ENCODE data around the gene SLC1A2.
"Not testable (repeated sequence)": the region's sequence is repeated elsewhere in the genome, so short reads cannot be mapped to it uniquely, and the experiment has no call there.

The SLC1A2 gene

DNA sequence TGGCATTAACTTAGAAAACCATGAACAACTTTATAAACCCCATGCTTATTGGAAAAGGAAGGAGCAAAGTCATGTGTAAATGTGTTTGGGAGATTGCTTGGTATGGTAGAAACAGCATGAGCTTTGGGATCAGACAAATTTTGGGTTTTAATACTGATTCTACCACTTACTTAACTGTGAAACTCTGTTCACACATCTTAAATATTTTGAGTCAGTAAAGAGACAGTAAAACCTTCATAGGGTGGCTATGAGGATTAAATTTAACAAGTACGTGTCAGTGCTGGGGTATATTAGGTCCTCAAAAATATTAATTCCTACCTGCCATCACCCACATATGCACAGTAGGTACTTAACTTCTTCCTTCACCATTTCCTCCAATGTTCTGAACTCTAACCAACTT, 183.9 kb downstream of the SLC1A2 start:
- H3K27ac ChIP-seq = no peak overlapping the region
- H3K4me2 ChIP-seq = no peak overlapping the region

DNA sequence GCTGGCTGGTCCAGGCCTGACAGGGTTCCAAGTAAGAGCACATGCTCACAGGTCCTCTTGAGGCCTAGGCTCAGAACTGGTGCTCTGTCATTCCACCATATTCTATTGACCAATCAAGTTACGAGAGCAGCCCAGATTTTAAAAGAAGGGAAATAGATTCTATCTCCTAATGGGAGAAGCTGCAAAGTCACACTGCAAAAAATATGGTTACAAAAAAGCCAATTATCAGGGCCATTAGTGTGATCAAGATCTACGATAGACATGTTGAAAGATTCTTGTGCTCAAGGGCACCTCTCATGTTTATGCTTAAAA, 184.2 kb downstream of the SLC1A2 start:
- H3K4me2 ChIP-seq = no peak overlapping the region
- no peak for TF ChIP-seq Cebpa-rat (IDR thresholded peaks at IDR 0.05)
- H3K36me3 ChIP-seq = peaks cover 32% of the 10 kb centered on the region
- H3K27me3 ChIP-seq = no peaks in the 10 kb centered on the region
- H3K27ac ChIP-seq = no peak overlapping the region
- no peak overlapping the region for H3K4me3 ChIP-seq
- H3K9me3 ChIP-seq = no peaks in the 10 kb centered on the region; the same call in 1 of the 2 replicates
- peaks cover 12% of the 10 kb centered on the region for H3K4me1 ChIP-seq
- no peak overlapping the region for H3K9ac ChIP-seq
- H4K20me1 ChIP-seq = no peaks in the 10 kb centered on the region

More for the DNA sequence above, 183.9 kb downstream of the SLC1A2 start:
- no peaks in the 10 kb centered on the region for H4K20me1 ChIP-seq
- no peaks in the 10 kb centered on the region for H3K27me3 ChIP-seq
- H3K4me1 ChIP-seq = peaks cover 12% of the 10 kb centered on the region
- TF ChIP-seq Cebpa-rat (IDR thresholded peaks at IDR 0.05) = no peak
- no peaks in the 10 kb centered on the region; the same call in 1 of the 2 replicates for H3K9me3 ChIP-seq
- peaks cover 28% of the 10 kb centered on the region for H3K36me3 ChIP-seq
- H3K4me3 ChIP-seq = no peak overlapping the region
- H3K9ac ChIP-seq = no peak overlapping the region

DNA sequence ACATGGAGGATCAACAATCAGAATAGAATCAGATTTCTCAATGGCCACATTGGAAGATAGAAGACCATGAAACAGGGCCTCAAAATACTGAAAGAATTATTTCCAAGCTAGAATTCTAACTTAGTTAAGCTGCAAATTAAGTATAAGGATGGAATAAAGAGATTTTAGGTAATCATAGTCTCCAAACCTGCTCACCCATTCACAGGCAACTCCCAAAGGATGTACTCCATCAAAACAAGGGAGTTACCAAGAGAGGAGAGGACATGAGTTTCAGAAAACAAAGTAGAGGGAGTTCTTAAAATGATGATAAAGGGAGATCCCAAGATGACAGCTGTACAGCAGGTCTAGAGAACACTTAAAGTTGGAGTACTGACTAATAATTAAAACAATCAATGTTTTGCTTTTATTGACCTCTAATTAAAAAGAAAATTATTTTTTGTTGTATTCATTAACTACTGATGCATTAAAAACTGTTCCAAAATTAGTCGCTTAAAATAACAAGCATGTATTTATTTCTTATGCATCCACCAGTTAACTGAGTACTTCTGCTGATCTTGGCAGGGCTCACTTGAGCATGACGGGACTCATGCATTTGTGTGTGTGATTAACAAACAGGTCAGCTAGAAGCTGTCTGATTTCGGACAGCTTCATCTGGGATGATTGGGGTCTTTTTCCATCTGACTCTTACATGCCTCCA, 184.8 kb downstream of the SLC1A2 start:
- peaks cover 37% of the 10 kb centered on the region for H3K36me3 ChIP-seq
- H3K9ac ChIP-seq = no peak overlapping the region
- peaks cover 12% of the 10 kb centered on the region for H3K4me1 ChIP-seq
- H3K27me3 ChIP-seq = no peaks in the 10 kb centered on the region
- H3K4me3 ChIP-seq = no peak overlapping the region
- no peak overlapping the region for H3K27ac ChIP-seq
- no peak for TF ChIP-seq Cebpa-rat (IDR thresholded peaks at IDR 0.05)
- H4K20me1 ChIP-seq = no peaks in the 10 kb centered on the region
- H3K4me2 ChIP-seq = no peak overlapping the region
- H3K9me3 ChIP-seq = no peaks in the 10 kb centered on the region; the same call in 1 of the 2 replicates

DNA sequence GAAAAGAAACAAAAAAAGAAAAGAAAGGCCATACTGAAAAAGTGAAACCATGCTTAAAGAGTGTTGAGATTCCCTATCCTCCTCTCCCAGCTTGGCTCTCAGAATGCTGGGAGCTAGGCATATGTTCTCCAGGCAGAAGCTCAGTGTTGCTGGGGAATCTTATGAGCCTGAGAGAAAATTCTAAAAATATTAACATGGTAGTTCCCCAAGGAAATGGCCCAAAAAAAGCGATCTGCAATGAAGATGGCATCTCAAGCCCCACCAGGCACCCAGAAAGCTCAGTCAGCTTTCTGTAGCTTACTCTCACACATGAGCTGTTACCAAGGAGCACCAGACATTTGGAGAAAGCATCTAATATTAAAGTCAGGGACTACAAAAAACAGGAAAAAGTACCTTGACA, 185.8 kb downstream of the SLC1A2 start:
- no peak overlapping the region for H3K27ac ChIP-seq
- H4K20me1 ChIP-seq = no peaks in the 10 kb centered on the region
- H3K9ac ChIP-seq = no peak overlapping the region
- peaks cover 48% of the 10 kb centered on the region for H3K36me3 ChIP-seq
- no peak overlapping the region for H3K4me3 ChIP-seq
- no peak for TF ChIP-seq Cebpa-rat (IDR thresholded peaks at IDR 0.05)
- H3K9me3 ChIP-seq = no peaks in the 10 kb centered on the region; the same call in 1 of the 2 replicates
- peaks cover 12% of the 10 kb centered on the region for H3K4me1 ChIP-seq
- H3K27me3 ChIP-seq = no peaks in the 10 kb centered on the region
- H3K4me2 ChIP-seq = no peak overlapping the region

DNA sequence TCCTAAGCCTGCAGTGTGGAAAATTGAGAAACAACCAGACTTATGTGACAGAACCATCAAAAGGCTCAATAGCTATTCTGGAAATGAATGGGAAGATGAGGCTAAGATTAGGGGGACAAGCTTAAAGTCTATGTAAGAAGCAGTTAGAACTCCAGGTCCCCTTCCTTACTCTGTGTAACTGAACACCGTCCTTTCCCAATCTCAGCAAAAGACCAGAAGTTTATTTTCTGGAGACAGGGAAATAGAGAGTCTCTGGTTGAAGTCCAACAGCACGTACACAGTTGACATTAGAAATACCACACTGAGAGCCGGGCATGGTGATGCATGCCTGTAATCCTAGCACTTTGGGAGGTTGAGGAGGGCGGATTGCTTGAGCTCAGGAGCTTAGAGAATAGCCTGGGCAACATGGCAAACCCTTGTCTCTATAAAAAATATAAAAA, 186.4 kb downstream of the SLC1A2 start:
- Histone ChIP-seq H3K9me3 (no peaks in the 10 kb centered on the region; the same call in 1 of the 2 replicates), H3K4me2 (no peak overlapping the region), H3K36me3 (peaks cover 54% of the 10 kb centered on the region), H3K27me3 (no peaks in the 10 kb centered on the region), H3K4me1 (peaks cover 12% of the 10 kb centered on the region), H3K4me3 (no peak overlapping the region), H4K20me1 (no peaks in the 10 kb centered on the region), H3K9ac (no peak overlapping the region), H3K27ac (no peak overlapping the region)
- TF ChIP-seq Cebpa-rat (IDR thresholded peaks at IDR 0.05) = no peak

DNA sequence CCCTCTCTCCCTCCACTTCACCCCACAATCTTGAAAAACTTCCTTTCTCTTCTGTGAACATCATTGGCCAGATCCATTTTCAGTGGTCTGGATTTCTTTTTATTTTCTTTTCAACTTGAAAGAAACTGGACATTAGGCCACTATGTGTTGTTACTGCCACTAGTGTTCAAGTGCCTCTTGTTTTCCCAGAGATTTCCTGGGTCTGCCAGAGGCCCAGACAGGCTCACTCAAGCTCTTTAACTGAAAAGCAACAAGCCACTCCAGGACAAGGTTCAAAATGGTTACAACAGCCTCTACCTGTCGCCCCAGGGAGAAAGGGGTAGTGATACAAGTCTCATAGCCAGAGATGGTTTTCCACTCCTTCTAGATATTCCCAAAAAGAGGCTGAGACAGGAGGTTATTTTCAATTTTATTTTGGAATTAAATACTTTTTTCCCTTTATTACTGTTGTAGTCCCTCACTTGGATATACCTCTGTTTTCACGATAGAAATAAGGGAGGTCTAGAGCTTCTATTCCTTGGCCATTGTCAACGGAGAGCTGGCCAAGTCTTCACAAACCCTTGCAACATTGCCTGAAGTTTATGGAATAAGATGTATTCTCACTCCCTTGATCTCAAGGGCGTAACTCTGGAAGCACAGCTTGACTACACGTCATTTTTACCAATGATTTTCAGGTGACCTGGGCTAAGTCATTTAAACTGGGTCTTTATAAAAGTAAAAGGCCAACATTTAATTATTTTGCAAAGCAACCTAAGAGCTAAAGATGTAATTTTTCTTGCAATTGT, 188.1 kb downstream of the SLC1A2 start:
- no peaks in the 10 kb centered on the region for H3K27me3 ChIP-seq
- H3K9me3 ChIP-seq = no peaks in the 10 kb centered on the region; the same call in 1 of the 2 replicates
- peaks cover 70% of the 10 kb centered on the region for H3K36me3 ChIP-seq
- H3K27ac ChIP-seq = no peak overlapping the region
- TF ChIP-seq Cebpa-rat (IDR thresholded peaks at IDR 0.05) = no peak
- no peaks in the 10 kb centered on the region for H4K20me1 ChIP-seq
- no peak overlapping the region for H3K4me3 ChIP-seq
- peaks cover 7% of the 10 kb centered on the region for H3K4me1 ChIP-seq
- H3K9ac ChIP-seq = no peak overlapping the region
- no peak overlapping the region for H3K4me2 ChIP-seq

DNA sequence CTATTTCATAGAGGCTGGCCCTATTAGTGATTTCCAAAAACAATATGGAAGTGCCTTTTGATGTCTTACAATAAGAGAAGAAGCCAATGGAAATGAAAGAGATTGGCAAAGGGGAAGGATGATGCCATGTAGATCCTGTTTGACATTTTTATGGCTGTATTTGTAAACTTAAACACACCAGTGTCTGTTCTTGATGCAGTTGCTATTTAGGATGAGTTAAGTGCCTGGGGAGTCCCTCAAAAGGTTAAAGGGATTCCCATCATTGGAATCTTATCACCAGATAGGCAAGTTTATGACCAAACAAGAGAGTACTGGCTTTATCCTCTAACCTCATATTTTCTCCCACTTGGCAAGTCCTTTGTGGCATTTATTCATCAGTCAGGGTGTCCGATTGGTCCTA, 189.0 kb downstream of the SLC1A2 start:
- Histone ChIP-seq H3K27me3 (no peaks in the 10 kb centered on the region), H3K4me1 (0 out of 2 replicates have a peak, but pooled peaks cover 4% of the 10 kb centered on the region), H3K9me3 (no peaks in the 10 kb centered on the region; the same call in 1 of the 2 replicates), H3K4me3 (no peak overlapping the region), H3K9ac (no peak overlapping the region), H3K4me2 (no peak overlapping the region), H3K27ac (no peak overlapping the region), H4K20me1 (no peaks in the 10 kb centered on the region), H3K36me3 (peaks cover 79% of the 10 kb centered on the region)
- TF ChIP-seq Cebpa-rat (IDR thresholded peaks at IDR 0.05) = no peak

DNA sequence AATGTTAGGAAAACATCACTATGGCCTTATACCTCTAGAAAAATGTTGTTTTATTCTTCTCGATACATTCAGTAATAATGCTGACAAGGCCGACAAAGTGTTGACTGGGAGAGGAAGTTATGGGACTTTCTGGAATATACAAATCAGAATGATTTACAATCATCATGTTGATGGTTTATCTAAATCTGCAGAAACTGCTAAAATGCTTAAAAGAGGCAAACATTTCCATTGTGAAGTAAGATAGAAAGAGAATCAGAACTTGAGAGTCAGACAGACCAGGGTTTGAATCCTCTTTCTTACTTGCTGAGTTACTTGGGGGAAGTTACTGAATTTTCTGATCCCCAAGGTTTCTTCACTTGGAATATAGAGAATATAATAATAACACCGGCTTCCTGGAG, 191.0 kb downstream of the SLC1A2 start:
- Histone ChIP-seq H3K4me2 (no peak overlapping the region), H4K20me1 (no peaks in the 10 kb centered on the region), H3K9ac (no peak overlapping the region), H3K27me3 (no peaks in the 10 kb centered on the region), H3K27ac (no peak overlapping the region), H3K36me3 (peaks cover 98% of the 10 kb centered on the region), H3K9me3 (no peaks in the 10 kb centered on the region; the same call in 1 of the 2 replicates), H3K4me3 (no peak overlapping the region), H3K4me1 (0 out of 2 replicates have a peak, but pooled peaks cover 4% of the 10 kb centered on the region)
- no peak for TF ChIP-seq Cebpa-rat (IDR thresholded peaks at IDR 0.05)

DNA sequence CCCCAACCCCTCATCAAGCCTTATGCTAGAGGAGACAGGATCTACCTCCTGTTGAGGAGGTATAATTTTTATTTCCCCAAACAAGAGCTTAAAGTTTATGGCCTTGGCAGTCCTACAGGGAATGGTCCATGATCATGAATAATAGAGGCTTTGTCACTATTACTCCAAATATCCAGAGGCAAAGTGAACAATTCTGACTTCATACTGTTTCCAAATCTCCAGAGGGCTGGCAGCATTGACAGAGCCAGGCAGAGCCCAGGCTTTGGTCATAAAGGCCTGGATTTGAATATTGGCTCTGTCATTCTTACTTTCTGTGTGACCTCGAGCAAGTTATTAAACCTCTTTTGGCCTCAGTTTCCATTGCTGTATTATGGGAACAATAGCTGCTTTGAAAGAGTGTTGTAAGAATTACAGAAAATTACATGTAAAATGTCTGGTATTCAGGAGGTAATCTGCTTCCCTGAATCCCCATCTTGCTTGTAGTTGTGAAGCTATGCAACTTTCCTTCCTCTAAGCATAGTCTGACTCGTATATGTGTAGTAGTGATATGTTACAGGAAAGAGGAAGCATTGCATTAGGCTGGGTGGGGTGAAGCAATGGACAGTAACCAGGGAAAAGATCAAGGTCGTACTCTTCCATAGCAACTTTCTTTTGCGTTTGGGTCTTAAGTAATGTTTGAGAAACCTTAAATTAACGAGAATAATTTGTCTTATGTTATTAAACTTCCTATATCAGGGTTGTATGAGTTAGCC, 191.6 kb downstream of the SLC1A2 start:
- H3K27ac ChIP-seq = no peak overlapping the region

DNA sequence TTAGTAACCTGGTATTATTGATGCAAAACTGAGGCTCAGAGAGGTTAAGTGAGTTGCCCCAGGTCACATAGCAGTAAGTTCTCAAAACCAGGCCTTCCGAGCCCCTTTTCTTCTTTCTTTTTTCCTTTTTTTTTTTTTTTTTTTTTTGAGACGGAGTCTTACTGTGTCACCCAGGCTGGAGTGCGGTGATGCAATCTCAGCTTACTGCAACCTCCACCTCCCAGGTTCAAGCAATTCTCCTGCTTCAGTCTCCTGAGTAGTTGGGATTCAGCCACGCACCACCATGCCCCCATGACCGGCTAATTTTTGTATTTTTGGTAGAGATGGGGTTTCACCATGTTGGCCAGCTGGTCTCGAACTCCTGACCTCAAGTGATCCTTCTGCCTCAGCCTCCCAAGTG, 192.6 kb downstream of the SLC1A2 start:
- not testable (repeated sequence) for H3K27me3 ChIP-seq, H3K4me1 ChIP-seq

More for the DNA sequence above, 191.6 kb downstream of the SLC1A2 start:
- H3K4me2 ChIP-seq = no peak overlapping the region
- no peak overlapping the region for H3K4me3 ChIP-seq
- no peaks in the 10 kb centered on the region for H3K4me1 ChIP-seq
- H4K20me1 ChIP-seq = no peaks in the 10 kb centered on the region
- no peaks in the 10 kb centered on the region for H3K9me3 ChIP-seq
- peaks cover 98% of the 10 kb centered on the region for H3K36me3 ChIP-seq
- no peak for TF ChIP-seq Cebpa-rat (IDR thresholded peaks at IDR 0.05)
- H3K9ac ChIP-seq = no peak overlapping the region
- H3K27me3 ChIP-seq = no peaks in the 10 kb centered on the region

More for the DNA sequence above, 192.6 kb downstream of the SLC1A2 start:
- H3K27ac ChIP-seq, H3K4me2 ChIP-seq, H4K20me1 ChIP-seq, H3K9me3 ChIP-seq, H3K4me3 ChIP-seq, H3K9ac ChIP-seq: not testable (repeated sequence)
- peaks cover 100% of the 10 kb centered on the region for H3K36me3 ChIP-seq

Measured in BLaER1 (cell line).